DMS79 (cell line): ENCODE results near the gene IRAK1BP1.
A peak's percentile ranks its signal among the peaks of the same experiment; 100 is the strongest.
"Not testable (repeated sequence)": the region's sequence is repeated elsewhere in the genome, so short reads cannot be mapped to it uniquely, and the experiment has no call there.

Experiments
- DNase-seq: peaks from one replicate; lab custom pipeline; 2025; lab: John Stamatoyannopoulos, UW

Gene IRAK1BP1

GRCh38 chr6:78867370-78868040 is at the start of gene IRAK1BP1:
Gene IRAK1BP1, plus strand, starts transcription at chr6:78867551. Its CDS starts 26 bp downstream, at chr6:78867577.
- DNase-seq: peak; percentile 86

GRCh38 chr6:78824045-78824444 is 43.3 kb upstream of the IRAK1BP1 start:
- no peak for DNase-seq

- no peak for DNase-seq
Measured at GRCh38 chr6:78829407-78829806, 37.9 kb upstream of the IRAK1BP1 start.

GRCh38 chr6:78830805-78831204 is 36.5 kb upstream of the IRAK1BP1 start:
- no peak for DNase-seq

- DNase-seq: no peak
Measured at GRCh38 chr6:78831492-78831891, 35.9 kb upstream of the IRAK1BP1 start.

- no peak for DNase-seq
Measured at GRCh38 chr6:78832091-78832808, 35.1 kb upstream of the IRAK1BP1 start.

GRCh38 chr6:78835817-78836216 is 31.5 kb upstream of the IRAK1BP1 start:
- no peak for DNase-seq

GRCh38 chr6:78836598-78836997 is 30.8 kb upstream of the IRAK1BP1 start:
- no peak for DNase-seq

- no peak for DNase-seq
Measured at GRCh38 chr6:78841111-78841510, 26.2 kb upstream of the IRAK1BP1 start.

GRCh38 chr6:78842953-78843352 is 24.4 kb upstream of the IRAK1BP1 start:
- no peak for DNase-seq

- peak; percentile 20 for DNase-seq
Measured at GRCh38 chr6:78844899-78845298, 22.5 kb upstream of the IRAK1BP1 start.

- DNase-seq: no peak
Measured at GRCh38 chr6:78845567-78845966, 21.8 kb upstream of the IRAK1BP1 start.

GRCh38 chr6:78850621-78851020 is 16.7 kb upstream of the IRAK1BP1 start:
- no peak for DNase-seq

- DNase-seq: no peak
Measured at GRCh38 chr6:78851156-78851555, 16.2 kb upstream of the IRAK1BP1 start.

GRCh38 chr6:78854546-78854945 is 12.8 kb upstream of the IRAK1BP1 start:
- no peak for DNase-seq

- not testable (repeated sequence) for DNase-seq
Measured at GRCh38 chr6:78858339-78858938, 8.9 kb upstream of the IRAK1BP1 start.

- DNase-seq: no peak
Measured at GRCh38 chr6:78861509-78861908, 5.8 kb upstream of the IRAK1BP1 start.

GRCh38 chr6:78863576-78863975 is 3.8 kb upstream of the IRAK1BP1 start:
- DNase-seq: no peak

- no peak for DNase-seq
Measured at GRCh38 chr6:78864957-78865356, 2.4 kb upstream of the IRAK1BP1 start.

GRCh38 chr6:78867020-78867369 is 356 bp upstream of the IRAK1BP1 start:
- DNase-seq: no peak

GRCh38 chr6:78868116-78868515 is 765 bp downstream of the IRAK1BP1 start:
- no peak for DNase-seq

GRCh38 chr6:78875505-78875904 is 8.2 kb downstream of the IRAK1BP1 start:
- no peak for DNase-seq

- DNase-seq: no peak
Measured at GRCh38 chr6:78883651-78884050, 16.3 kb downstream of the IRAK1BP1 start.
